WI38 (cell line): ENCODE results near the gene ASPG.

Experiments
- H3K4me3 ChIP-seq: 2 replicates; pipeline ENCODE4 v1.5.1; 2011; ENCODE audit warnings: low read depth, mild to moderate bottlenecking, control low read depth, low read length
- CTCF ChIP-seq: IDR thresholded peaks from 2 replicates; pipeline ENCODE4 v1.5.1; 2012; ENCODE audit warnings: low read depth, mild to moderate bottlenecking, control low read depth, low read length

The ASPG gene

GRCh38 chr14:104121142-104121541, 35.6 kb downstream of the ASPG start:
- no peak for TF ChIP-seq CTCF
- no peak overlapping the region for H3K4me3 ChIP-seq

GRCh38 chr14:104123879-104124278, 38.4 kb downstream of the ASPG start:
- H3K4me3 ChIP-seq = no peak overlapping the region

GRCh38 chr14:104125011-104125410, 39.5 kb downstream of the ASPG start:
- TF ChIP-seq CTCF = no peak
- no peak overlapping the region for H3K4me3 ChIP-seq

More at GRCh38 chr14:104123879-104124278, 38.4 kb downstream of the ASPG start:
- no peak for TF ChIP-seq CTCF

- no peak for TF ChIP-seq CTCF
- no peak overlapping the region for H3K4me3 ChIP-seq
These were observed 41.3 kb downstream of the ASPG start for GRCh38 chr14:104126753-104127152.

GRCh38 chr14:104128981-104129380, 43.5 kb downstream of the ASPG start:
- no peak for TF ChIP-seq CTCF

GRCh38 chr14:104129556-104129955, 44.1 kb downstream of the ASPG start:
- TF ChIP-seq CTCF = no peak

More at GRCh38 chr14:104128981-104129380, 43.5 kb downstream of the ASPG start:
- H3K4me3 ChIP-seq = no peak overlapping the region

GRCh38 chr14:104130974-104131651, 45.6 kb downstream of the ASPG start:
- TF ChIP-seq CTCF = peak; percentile 33
- H3K4me3 ChIP-seq = no peak overlapping the region

More at GRCh38 chr14:104129556-104129955, 44.1 kb downstream of the ASPG start:
- no peak overlapping the region for H3K4me3 ChIP-seq
